ENCODE measurements around the gene FGF23. TPM values are rescaled to one million over a fixed set of nuclear protein-coding genes. Genes with fewer than 3 reads are reported as not detected.

FGF23 gene
- total RNA-seq, 1 experiment from 2014 or later: not detected

GRCh38 chr12:4323396-4323795 lies 56.1 kb downstream of the FGF23 start:
- in situ Hi-C loops (cut with HindIII; ENCODE audit: low sequenced_read_pairs): no loop called here

GRCh38 chr12:4322726-4323125 lies 56.8 kb downstream of the FGF23 start:
- DNase-seq (ENCODE audit: low spot score): no peak
- in situ Hi-C loops (cut with HindIII; ENCODE audit: low sequenced_read_pairs): no loop called here

More at GRCh38 chr12:4323396-4323795, 56.1 kb downstream of the FGF23 start:
- DNase-seq (ENCODE audit: low spot score): no peak

GRCh38 chr12:4320853-4321701 lies 58.4 kb downstream of the FGF23 start, which contains the start of gene TIGAR:
TIGAR (plus strand) TSS chr12:4321213; CDS start chr12:4321272, 59 bp downstream.
- in situ Hi-C loops (cut with HindIII; ENCODE audit: low sequenced_read_pairs): no loop called here
- DNase-seq (ENCODE audit: low spot score): peak; percentile 95

GRCh38 chr12:4320497-4320852 lies 59.0 kb downstream of the FGF23 start:
- DNase-seq (ENCODE audit: low spot score): no peak
- in situ Hi-C loops (cut with HindIII; ENCODE audit: low sequenced_read_pairs): no loop called here

Other genes with a start within 250 kb of the FGF23 start
- gene CCND2, start 106.0 kb downstream of the FGF23 start, total RNA-seq (2014; rRNA removed; shearing (Covaris generic)): 88.7 and 110 TPM in 2 replicates
- gene TIGAR, start 58.5 kb downstream of the FGF23 start, total RNA-seq (2014; rRNA removed; shearing (Covaris generic)): 19.7 and 25.5 TPM in 2 replicates
- gene FGF6, start 66.1 kb upstream of the FGF23 start, total RNA-seq (2014; rRNA removed; shearing (Covaris generic)): not detected in 2 replicates
- gene RAD51AP1, start 159.2 kb upstream of the FGF23 start, total RNA-seq (2014; rRNA removed; shearing (Covaris generic)): 47.7 and 47.9 TPM in 2 replicates
- 34.0 and 63.6 TPM in 2 replicates for gene DYRK4, start 182.5 kb upstream of the FGF23 start, total RNA-seq (2014; rRNA removed; shearing (Covaris generic))

All from G401 (cell line).